ENCODE measurements around the gene NEUROG1.
A peak's percentile ranks its signal among the peaks of the same experiment; 100 is the strongest.

Gene NEUROG1

GRCh38 chr5:135535820-135536801 lies at the start of gene NEUROG1 (continued):
- TF ChIP-seq ZNF561 (tag by site-specific recombination; IDR thresholded peaks at IDR 0.05; ENCODE audit: borderline replicate concordance), result 0 out of 2 replicates have a peak, but pooled peaks have one; percentile 34
- TF ChIP-seq PRDM1 (tag by site-specific recombination; IDR thresholded peaks at IDR 0.05), result peak; percentile 9; the same call in 1 of the 2 replicates
- TF ChIP-seq ZNF155 (tag by site-specific recombination; IDR thresholded peaks at IDR 0.05), result no peak
- no peak for TF ChIP-seq ZNF600 (tag by site-specific recombination; IDR thresholded peaks at IDR 0.05)
- peak; percentile 74 for TF ChIP-seq OSR2 (tag by site-specific recombination; IDR thresholded peaks at IDR 0.05)
- peak; percentile 74; the same call in 1 of the 2 replicates for TF ChIP-seq GLIS2 (tag by site-specific recombination; IDR thresholded peaks at IDR 0.05)
- no peak for TF ChIP-seq ZNF658 (tag by site-specific recombination; IDR thresholded peaks at IDR 0.05)
- 0 out of 2 replicates have a peak, but pooled peaks have one; percentile 10 for TF ChIP-seq ZNF24 (tag by site-specific recombination; IDR thresholded peaks at IDR 0.05)
- no peak for TF ChIP-seq ZNF768 (tag by site-specific recombination; IDR thresholded peaks at IDR 0.05)
- TF ChIP-seq ZXDB (tag by site-specific recombination; IDR thresholded peaks at IDR 0.05), result peak; percentile 49; the same call in 1 of the 2 replicates
- no peak for TF ChIP-seq ZNF148 (tag by site-specific recombination; IDR thresholded peaks at IDR 0.05; ENCODE audit: borderline replicate concordance)
- peak; percentile 85 for TF ChIP-seq ZBTB20 (tag by site-specific recombination; IDR thresholded peaks at IDR 0.05)
- TF ChIP-seq ZSCAN18 (tag by site-specific recombination; IDR thresholded peaks at IDR 0.05), result no peak
- TF ChIP-seq ZNF777 (tag by site-specific recombination; IDR thresholded peaks at IDR 0.05; ENCODE audit: borderline replicate concordance), result no peak
- peak; percentile 11; the same call in 1 of the 2 replicates for TF ChIP-seq ZNF76 (tag by site-specific recombination; IDR thresholded peaks at IDR 0.05; ENCODE audit: borderline replicate concordance, low read depth)
- peak; percentile 86 for TF ChIP-seq SP7 (tag by site-specific recombination; IDR thresholded peaks at IDR 0.05)
- TF ChIP-seq ZNF2 (tag by site-specific recombination; IDR thresholded peaks at IDR 0.05), result 0 out of 2 replicates have a peak, but pooled peaks have one; percentile 29
- 0 out of 2 replicates have a peak, but pooled peaks have one; percentile 30 for TF ChIP-seq ZNF488 (tag by site-specific recombination; IDR thresholded peaks at IDR 0.05)
- peak; percentile 34; the same call in 1 of the 2 replicates for TF ChIP-seq SCRT2 (tag by site-specific recombination; IDR thresholded peaks at IDR 0.05)
- peak; percentile 53; the same call in 1 of the 2 replicates for TF ChIP-seq KLF7 (tag by site-specific recombination; IDR thresholded peaks at IDR 0.05; ENCODE audit: borderline replicate concordance)
- peak; percentile 47; the same call in 1 of the 2 replicates for TF ChIP-seq KLF8 (tag by site-specific recombination; IDR thresholded peaks at IDR 0.05)
- no peak for TF ChIP-seq ZNF341 (tag by site-specific recombination; IDR thresholded peaks at IDR 0.05; ENCODE audit: low read depth)
- TF ChIP-seq ZBTB44 (tag by site-specific recombination; IDR thresholded peaks at IDR 0.05), result 0 out of 2 replicates have a peak, but pooled peaks have one; percentile 12
- peak; percentile 52; the same call in 1 of the 2 replicates for TF ChIP-seq HIC1 (tag by site-specific recombination; IDR thresholded peaks at IDR 0.05)
- TF ChIP-seq ZEB2 (tag by site-specific recombination; IDR thresholded peaks at IDR 0.05), result peak; percentile 70
- 0 out of 2 replicates have a peak, but pooled peaks have one; percentile 30 for TF ChIP-seq KLF16 (tag by site-specific recombination; IDR thresholded peaks at IDR 0.05)
- TF ChIP-seq TCF7L2 (IDR thresholded peaks at IDR 0.05; ENCODE audit: borderline replicate concordance, low read depth, low read length), result peak; percentile 21; the same call in 1 of the 2 replicates
- peak; percentile 70 for TF ChIP-seq ZIC2 (tag by site-specific recombination; IDR thresholded peaks at IDR 0.05)
- TF ChIP-seq WT1 (tag by site-specific recombination; IDR thresholded peaks at IDR 0.05), result peak; percentile 83
- TF ChIP-seq FEZF1 (tag by site-specific recombination; IDR thresholded peaks at IDR 0.05), result peak; percentile 26; the same call in 1 of the 2 replicates
- no peak for TF ChIP-seq ZFP41 (tag by site-specific recombination; IDR thresholded peaks at IDR 0.05; ENCODE audit: borderline replicate concordance)

Measured in HEK293 (cell line).